Left renal cortex interstitium (tissue), 4 donors: ENCODE results near the gene LYPLA2. TPM values are rescaled to one million over a fixed set of nuclear protein-coding genes. Genes with fewer than 3 reads are reported as not detected.
"Not testable (repeated sequence)": the region's sequence is repeated elsewhere in the genome, so short reads cannot be mapped to it uniquely, and the experiment has no call there.

Source experiments
- DNase-seq, 4 donors: peaks; one replicate each; pipeline ENCODE4 v3.0.0-alpha.2; 2013; ENCODE audit warnings: low read depth in 4 of 4, low spot score in 2 of 4, missing footprints in 1 of 4
- polyA plus RNA-seq, 4 donors: library from polyadenylated mRNA; unstranded; fragments of 120-200 nt; gene quantifications; one replicate each; pipeline ENCODE4 v1.2.1, GENCODE V29; 2013; ENCODE audit not compliant: insufficient read length in 4 of 4

LYPLA2 gene
- polyA plus RNA-seq, 4 donors, result 60.2 to 87.1 (median 75.5) TPM

DNA sequence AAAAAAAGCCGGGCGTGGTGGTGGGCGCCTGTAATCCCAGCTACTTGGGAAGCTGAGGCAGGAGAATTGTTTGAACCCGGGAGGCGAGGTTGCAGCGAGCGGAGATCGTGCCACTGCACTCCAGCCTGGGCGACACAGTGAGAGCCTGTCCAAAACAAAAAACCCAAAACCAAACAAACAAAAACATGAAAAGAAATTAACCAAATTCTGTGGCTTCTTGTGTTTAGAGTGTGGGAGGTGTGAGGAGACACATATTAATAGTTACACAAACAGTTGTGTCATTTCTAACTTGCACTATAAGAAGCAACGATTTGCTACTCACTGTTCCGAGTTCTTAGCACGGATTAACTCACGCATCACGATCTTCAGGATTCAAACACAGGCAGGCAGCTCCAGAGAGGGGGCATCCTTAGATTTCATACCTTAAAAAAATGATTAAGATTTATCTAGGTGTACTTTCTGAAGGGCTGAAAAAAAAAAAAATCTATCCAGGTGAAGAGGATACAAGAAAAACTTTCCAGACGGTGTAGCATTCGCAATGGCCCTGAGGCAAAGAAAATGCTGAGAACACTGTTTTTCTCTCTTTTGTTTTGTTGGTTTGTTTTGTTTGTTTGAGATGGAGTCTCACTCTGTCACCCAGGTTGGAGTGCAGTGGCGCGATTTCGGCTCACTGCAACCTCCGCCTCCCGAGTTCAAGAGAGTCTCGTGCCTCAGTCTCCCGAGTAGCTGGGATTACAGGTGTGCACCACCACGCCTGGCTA lies 35.0 kb downstream of the LYPLA2 start:
- DNase-seq, result no peak

DNA sequence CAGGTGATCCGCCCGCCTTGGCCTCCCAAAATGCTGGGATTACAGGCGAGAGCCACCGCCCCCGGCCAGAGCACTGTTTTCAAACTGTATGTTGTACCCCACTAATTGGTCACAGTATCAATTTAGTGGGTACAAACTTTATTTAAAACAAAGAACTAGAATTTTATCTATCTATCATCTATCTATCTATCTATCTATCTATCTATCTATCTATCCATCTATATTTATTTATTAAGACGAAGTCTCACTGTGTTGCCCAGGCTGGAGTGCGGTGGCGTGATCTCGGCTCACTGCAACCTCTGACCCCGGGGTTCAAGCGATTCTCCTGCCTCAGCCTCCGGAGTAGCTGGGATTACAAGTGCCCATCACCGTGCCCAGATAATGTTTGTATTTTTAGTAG lies 35.6 kb downstream of the LYPLA2 start:
- not testable (repeated sequence) for DNase-seq

DNA sequence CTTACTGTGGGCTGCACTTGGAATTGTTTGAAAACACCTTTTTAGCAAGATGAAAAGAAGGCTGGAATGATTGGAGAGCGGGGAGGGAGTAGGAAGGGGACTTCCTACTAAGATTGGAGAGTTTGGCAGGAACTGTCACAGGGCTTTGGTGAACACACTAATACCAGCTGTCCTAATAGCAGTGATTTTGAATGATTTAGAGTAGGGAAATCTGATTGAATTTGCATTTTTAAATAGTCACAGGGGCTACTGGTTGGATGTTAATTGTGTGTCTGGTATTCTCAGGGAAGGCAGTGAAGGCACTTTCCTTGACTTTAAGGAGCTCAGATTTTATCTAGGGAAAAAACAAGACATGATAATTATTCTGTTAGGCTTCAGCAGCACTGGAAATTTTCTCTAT lies 36.8 kb downstream of the LYPLA2 start:
- DNase-seq, result no peak

DNA sequence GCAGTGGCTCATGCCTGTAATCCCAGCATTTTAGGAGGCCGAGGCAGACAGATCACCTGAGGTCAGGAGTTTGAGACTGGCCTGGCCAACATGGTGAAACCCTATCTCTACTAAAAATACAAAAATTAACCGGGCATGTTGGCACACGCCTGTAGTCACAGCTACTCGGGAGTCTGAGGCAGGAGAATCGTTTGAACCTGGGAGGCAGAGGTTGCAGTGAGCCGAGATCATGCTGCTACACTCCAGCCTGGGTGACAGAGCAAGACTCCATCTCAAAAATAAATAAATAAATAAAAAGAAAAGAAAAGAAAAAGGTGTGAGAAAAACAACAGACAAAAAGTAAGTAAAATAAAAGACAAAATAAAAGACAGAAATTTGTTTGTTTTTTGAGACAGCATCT lies 43.2 kb downstream of the LYPLA2 start:
- DNase-seq, result not testable (repeated sequence)

- DNase-seq, result no peak
These were observed 45.1 kb downstream of the LYPLA2 start for GRCh38 chr1:23836037-23836436.

GRCh38 chr1:23837908-23838307 lies 47.0 kb downstream of the LYPLA2 start:
- DNase-seq, result no peak

GRCh38 chr1:23838401-23838866 lies 47.5 kb downstream of the LYPLA2 start:
- DNase-seq, result peak in 1 of 4 donors; percentile 15

DNA sequence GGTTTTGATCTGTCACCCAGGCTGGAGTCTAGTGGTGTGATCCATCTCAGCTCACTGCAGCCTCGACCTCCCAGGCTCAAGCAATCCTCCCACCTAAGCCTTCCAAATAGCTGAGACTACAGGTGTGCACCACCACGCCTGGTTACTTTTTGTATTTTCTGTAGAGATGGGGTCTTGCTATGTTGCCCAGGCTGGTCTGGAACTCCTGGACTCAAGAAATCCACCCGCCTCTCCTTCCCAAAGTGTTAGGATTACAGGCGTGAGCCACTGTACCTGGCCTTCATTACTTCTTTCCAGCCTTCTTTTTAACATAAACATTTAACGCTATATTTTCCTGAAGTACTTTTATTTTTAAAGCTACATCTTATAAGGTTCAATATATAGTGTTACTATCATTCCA lies 52.7 kb downstream of the LYPLA2 start:
- no peak for DNase-seq

Other genes with a start within 250 kb of the LYPLA2 start
- gene ID3, start 231.6 kb upstream of the LYPLA2 start, polyA plus RNA-seq, result 100 to 1,000 TPM; 303 to 480 (median 357) TPM
- gene RPL11, start 99.3 kb upstream of the LYPLA2 start, polyA plus RNA-seq, result 1,000 to 10,000 TPM; 2,046 to 2,991 (median 2,419) TPM
- 10 to 100 TPM; 30.4 to 36.3 (median 34.4) TPM for gene ELOA, start 47.7 kb upstream of the LYPLA2 start, polyA plus RNA-seq
- 10 to 100 TPM; 55.1 to 65.4 (median 62.6) TPM for gene PITHD1, start 12.7 kb upstream of the LYPLA2 start, polyA plus RNA-seq
- gene GALE, start 9.6 kb downstream of the LYPLA2 start, polyA plus RNA-seq, result 10 to 100 TPM; 30.1 to 42.8 (median 38.0) TPM
- 10 to 100 TPM; 64.3 to 78.8 (median 75.1) TPM for gene HMGCL, start 34.3 kb downstream of the LYPLA2 start, polyA plus RNA-seq
- gene FUCA1, start 77.1 kb downstream of the LYPLA2 start, polyA plus RNA-seq, result 10 to 100 TPM; 38.0 to 57.0 (median 43.2) TPM
- gene CNR2, start 122.2 kb downstream of the LYPLA2 start, polyA plus RNA-seq, result under 1 TPM; 0.04 to 0.09 (median 0.06) TPM
- gene PNRC2, start 168.7 kb downstream of the LYPLA2 start, polyA plus RNA-seq, result 100 to 1,000 TPM; 203 to 256 (median 215) TPM
- 100 to 1,000 TPM; 167 to 279 (median 223) TPM for gene SRSF10, start 189.2 kb downstream of the LYPLA2 start, polyA plus RNA-seq